ENCODE results near the gene NRP1. TPM values are rescaled to one million over a fixed set of nuclear protein-coding genes. Genes with fewer than 3 reads are reported as not detected.

The NRP1 gene
- total and polyA plus RNA-seq, 2 of the 8 experiments (the other 6 are each of a cell fraction or from before 2014, with no cell fraction given), result 1.2 to 2.1 TPM

- TF ChIP-seq BRCA1 (IDR thresholded peaks at IDR 0.05; ENCODE audit: low read depth, low read length) (no peak), ASH2L (IDR thresholded peaks at IDR 0.05; ENCODE audit: low read length) (no peak), SIRT6 (IDR thresholded peaks at IDR 0.05; ENCODE audit: low read length) (no peak), BCL11A (IDR thresholded peaks at IDR 0.05; ENCODE audit: low read depth in 2 of 2, low read length in 2 of 2) (no peak), RNF2 (IDR thresholded peaks at IDR 0.05; ENCODE audit: borderline replicate concordance, low read depth, low read length, missing control alignments, poor library complexity, severe bottlenecking) (no peak), TAF7 (optimal IDR thresholded peaks at IDR 0.05; ENCODE audit: borderline replicate concordance, low read depth, low read length) (no peak)
Measured at GRCh38 chr10:33186150-33186549, 148.3 kb downstream of the NRP1 start (continued).
